ENCODE measurements around the gene MRPL9. TPM values are rescaled to one million over a fixed set of nuclear protein-coding genes. Genes with fewer than 3 reads are reported as not detected.

Gene MRPL9
- total and polyA plus RNA-seq, 7 experiments from 2014 or later = 77.0 to 168 (median 115) TPM

- H3K4me3 Mint-ChIP-seq = no peak overlapping the region
- Histone ChIP-seq H3K4me3 (ENCODE audit: low read length) (no peak overlapping the region), H3K27ac (ENCODE audit: low read depth, low read length) (no peak overlapping the region), H3K27me3 (ENCODE audit: control insufficient read depth in 2 of 2, insufficient read depth in 2 of 2, low read length in 2 of 2) (no peaks in the 10 kb centered on the region), H3K36me3 (ENCODE audit: control insufficient read depth in 2 of 3, insufficient read depth in 3 of 3, low read length in 3 of 3) (peaks cover 0 to 60% (median 5%) of the 10 kb centered on the region in 3 experiments), H3K4me1 (ENCODE audit: control insufficient read depth in 2 of 2, insufficient read depth in 2 of 2, low read length in 2 of 2) (no peaks in the 10 kb centered on the region), H3K9me3 (ENCODE audit: control insufficient read depth in 2 of 3, low read length in 3 of 3) (no peaks in the 10 kb centered on the region)
- no peak overlapping the region for H3K27ac Mint-ChIP-seq
- no peaks in the 10 kb centered on the region for H3K4me1 Mint-ChIP-seq
- CTCF ChIA-PET = no interaction called here
- H3K9me3 Mint-ChIP-seq = no peaks in the 10 kb centered on the region
- intact Hi-C loops (cut with micrococcal nuclease) = no loop called here
- ATAC-seq (no peak), DNase-seq (no peak)
- POLR2A ChIA-PET = interaction anchor here (0.9 kb wide), 1 partner anchor 10 kb away, joined by 3 read pairs; the partner anchor contains the start of gene TDRKH
- H3K27me3 Mint-ChIP-seq = no peaks in the 10 kb centered on the region
- H3K36me3 Mint-ChIP-seq = peaks cover 10 to 44% (median 15%) of the 10 kb centered on the region in 5 donors
These were observed 16.6 kb upstream of the MRPL9 start for GRCh38 chr1:151779852-151780251.

GRCh38 chr1:151777317-151777716, 14.0 kb upstream of the MRPL9 start:
- intact Hi-C loops (cut with micrococcal nuclease) = no loop called here
- DNase-seq = no peak
- POLR2A ChIA-PET = no interaction called here
- Histone ChIP-seq H3K36me3 (ENCODE audit: control insufficient read depth in 2 of 3, insufficient read depth in 3 of 3, low read length in 3 of 3) (peaks cover 0 to 70% (median 5%) of the 10 kb centered on the region in 3 experiments), H3K9me3 (ENCODE audit: control insufficient read depth in 2 of 3, low read length in 3 of 3) (no peaks in the 10 kb centered on the region), H3K27ac (ENCODE audit: low read depth, low read length) (no peak overlapping the region), H3K27me3 (ENCODE audit: control insufficient read depth in 2 of 2, insufficient read depth in 2 of 2, low read length in 2 of 2) (no peaks in the 10 kb centered on the region), H3K4me1 (ENCODE audit: control insufficient read depth in 2 of 2, insufficient read depth in 2 of 2, low read length in 2 of 2) (no peaks in the 10 kb centered on the region), H3K4me3 (ENCODE audit: low read length) (no peak overlapping the region)
- ATAC-seq = no peak
- H3K36me3 Mint-ChIP-seq = peaks cover 10 to 60% (median 15%) of the 10 kb centered on the region in 5 donors
- no peaks in the 10 kb centered on the region for H3K4me1 Mint-ChIP-seq
- CTCF ChIA-PET = no interaction called here
- no peak overlapping the region for H3K27ac Mint-ChIP-seq
- no peak overlapping the region for H3K4me3 Mint-ChIP-seq
- no peaks in the 10 kb centered on the region for H3K9me3 Mint-ChIP-seq
- no peaks in the 10 kb centered on the region for H3K27me3 Mint-ChIP-seq

GRCh38 chr1:151776665-151777062, 13.4 kb upstream of the MRPL9 start:
- no peak for DNase-seq
- Histone ChIP-seq H3K36me3 (ENCODE audit: control insufficient read depth in 2 of 3, insufficient read depth in 3 of 3, low read length in 3 of 3) (peaks cover 0 to 64% (median 5%) of the 10 kb centered on the region in 3 experiments), H3K4me3 (ENCODE audit: low read length) (no peak overlapping the region), H3K27me3 (ENCODE audit: control insufficient read depth in 2 of 2, insufficient read depth in 2 of 2, low read length in 2 of 2) (no peaks in the 10 kb centered on the region), H3K4me1 (ENCODE audit: control insufficient read depth in 2 of 2, insufficient read depth in 2 of 2, low read length in 2 of 2) (no peaks in the 10 kb centered on the region), H3K9me3 (ENCODE audit: control insufficient read depth in 2 of 3, low read length in 3 of 3) (no peaks in the 10 kb centered on the region), H3K27ac (ENCODE audit: low read depth, low read length) (no peak overlapping the region)
- H3K4me3 Mint-ChIP-seq = no peak overlapping the region
- intact Hi-C loops (cut with micrococcal nuclease) = no loop called here
- no peak for ATAC-seq
- H3K9me3 Mint-ChIP-seq = no peaks in the 10 kb centered on the region
- H3K27me3 Mint-ChIP-seq = no peaks in the 10 kb centered on the region
- peaks cover 10 to 60% (median 15%) of the 10 kb centered on the region in 5 donors for H3K36me3 Mint-ChIP-seq
- H3K4me1 Mint-ChIP-seq = no peaks in the 10 kb centered on the region
- ChIA-PET CTCF (no interaction called here), POLR2A (no interaction called here)
- no peak overlapping the region for H3K27ac Mint-ChIP-seq

DNA sequence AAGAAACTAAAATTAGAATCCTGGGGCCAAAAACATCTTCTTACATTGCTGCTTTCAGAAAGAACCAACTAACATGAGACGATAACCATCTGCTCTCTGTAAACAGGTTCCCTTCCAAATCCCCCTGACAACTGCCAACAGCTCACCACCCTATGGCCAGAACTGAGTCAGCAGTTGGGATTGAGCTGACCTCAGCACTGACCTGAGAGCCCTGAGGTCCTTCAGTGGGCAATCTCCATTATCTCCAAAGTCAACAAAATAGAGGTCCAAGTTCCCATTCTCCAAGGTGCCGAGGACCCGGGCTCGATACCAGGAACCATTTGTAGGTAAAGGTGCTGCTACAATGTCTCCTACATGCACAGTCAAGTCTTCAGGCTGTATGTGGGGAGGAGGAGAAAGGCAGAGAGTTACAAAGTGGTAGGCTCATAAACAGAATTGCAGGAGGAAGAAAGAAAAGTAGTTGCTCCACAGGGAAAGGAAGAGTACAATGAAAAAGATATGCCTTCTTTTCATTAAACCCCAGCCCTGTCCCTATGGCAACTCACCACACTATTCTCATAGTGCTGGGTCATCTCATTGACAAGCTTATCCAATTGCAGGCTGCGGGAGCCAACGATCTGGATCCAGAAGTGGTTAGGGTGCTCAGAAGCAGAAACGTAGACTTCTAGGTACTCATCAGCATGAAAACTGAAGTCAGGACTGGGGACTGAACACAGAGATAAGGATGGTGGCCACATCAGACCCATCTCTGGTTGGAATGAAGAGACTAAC, 12.8 kb upstream of the MRPL9 start:
- Histone ChIP-seq H3K4me1 (ENCODE audit: control insufficient read depth in 2 of 2, insufficient read depth in 2 of 2, low read length in 2 of 2) (no peaks in the 10 kb centered on the region), H3K27me3 (ENCODE audit: control insufficient read depth in 2 of 2, insufficient read depth in 2 of 2, low read length in 2 of 2) (no peaks in the 10 kb centered on the region), H3K4me3 (ENCODE audit: low read length) (no peak overlapping the region), H3K27ac (ENCODE audit: low read depth, low read length) (no peak overlapping the region), H3K9me3 (ENCODE audit: control insufficient read depth in 2 of 3, low read length in 3 of 3) (no peaks in the 10 kb centered on the region), H3K36me3 (ENCODE audit: control insufficient read depth in 2 of 3, insufficient read depth in 3 of 3, low read length in 3 of 3) (peaks cover 0 to 60% (median 5%) of the 10 kb centered on the region in 3 experiments)
- Mint-ChIP-seq H3K4me1 (no peaks in the 10 kb centered on the region), H3K27me3 (no peaks in the 10 kb centered on the region), H3K36me3 (peaks cover 7 to 55% (median 12%) of the 10 kb centered on the region in 5 donors), H3K27ac (no peak overlapping the region), H3K4me3 (no peak overlapping the region), H3K9me3 (no peaks in the 10 kb centered on the region)
- DNase-seq = no peak
- ATAC-seq = no peak
- POLR2A ChIA-PET = interaction anchor here (1.6 kb wide), 1 partner anchor 13 kb away, joined by 6 read pairs; the partner anchor contains the start of gene MRPL9
- CTCF ChIA-PET = no interaction called here
- intact Hi-C loops (cut with micrococcal nuclease) = no loop called here

DNA sequence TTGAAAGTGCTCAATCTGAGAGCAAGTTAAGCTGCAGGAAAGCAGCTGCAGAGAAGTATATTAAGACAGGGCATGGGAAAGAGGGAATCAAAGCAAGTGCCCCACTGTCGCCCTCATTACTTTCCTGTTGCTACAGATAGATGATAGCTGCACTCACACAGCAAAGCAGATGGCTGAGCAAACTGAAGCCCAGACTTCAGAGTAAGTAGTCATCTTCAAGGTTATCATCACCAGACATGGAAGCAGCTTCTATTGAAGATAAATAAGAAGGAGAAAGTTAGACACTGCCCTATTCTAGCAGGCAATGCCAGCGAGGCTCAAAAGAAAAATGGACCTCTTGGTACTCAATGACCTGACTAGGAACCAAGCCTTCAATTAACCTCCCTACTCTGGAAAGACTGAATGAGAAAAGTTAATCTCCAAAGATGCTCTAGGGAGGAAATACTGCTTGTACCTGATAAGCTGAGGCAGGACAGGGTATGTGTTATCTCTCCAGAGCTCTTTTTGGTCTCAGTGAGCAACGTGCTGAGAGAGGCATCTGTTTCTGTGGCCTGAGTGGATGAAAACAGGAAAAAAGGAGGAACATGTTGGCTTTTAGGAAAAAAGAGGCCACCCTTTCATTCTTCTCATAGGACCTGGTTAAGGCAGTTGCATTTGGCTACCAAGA, 11.1 kb upstream of the MRPL9 start:
- Mint-ChIP-seq H3K4me1 (no peaks in the 10 kb centered on the region), H3K27ac (no peak overlapping the region), H3K9me3 (no peaks in the 10 kb centered on the region), H3K36me3 (peaks cover 4 to 48% (median 12%) of the 10 kb centered on the region in 5 donors), H3K27me3 (no peaks in the 10 kb centered on the region), H3K4me3 (no peak overlapping the region)
- Histone ChIP-seq H3K4me3 (ENCODE audit: low read length) (no peak overlapping the region), H3K9me3 (ENCODE audit: control insufficient read depth in 2 of 3, low read length in 3 of 3) (no peaks in the 10 kb centered on the region), H3K27me3 (ENCODE audit: control insufficient read depth in 2 of 2, insufficient read depth in 2 of 2, low read length in 2 of 2) (no peaks in the 10 kb centered on the region), H3K4me1 (ENCODE audit: control insufficient read depth in 2 of 2, insufficient read depth in 2 of 2, low read length in 2 of 2) (no peaks in the 10 kb centered on the region), H3K27ac (ENCODE audit: low read depth, low read length) (no peak overlapping the region), H3K36me3 (ENCODE audit: control insufficient read depth in 2 of 3, insufficient read depth in 3 of 3, low read length in 3 of 3) (peaks cover 0 to 47% (median 0%) of the 10 kb centered on the region in 3 experiments)
- DNase-seq = no peak
- CTCF ChIA-PET = no interaction called here
- intact Hi-C loops (cut with micrococcal nuclease) = no loop called here
- no peak for ATAC-seq
- POLR2A ChIA-PET = interaction anchor here (0.6 to 1.6 kb wide), 2 partner anchors 11 kb away, joined by 4 to 6 read pairs; partner anchors contain the start of gene MRPL9

DNA sequence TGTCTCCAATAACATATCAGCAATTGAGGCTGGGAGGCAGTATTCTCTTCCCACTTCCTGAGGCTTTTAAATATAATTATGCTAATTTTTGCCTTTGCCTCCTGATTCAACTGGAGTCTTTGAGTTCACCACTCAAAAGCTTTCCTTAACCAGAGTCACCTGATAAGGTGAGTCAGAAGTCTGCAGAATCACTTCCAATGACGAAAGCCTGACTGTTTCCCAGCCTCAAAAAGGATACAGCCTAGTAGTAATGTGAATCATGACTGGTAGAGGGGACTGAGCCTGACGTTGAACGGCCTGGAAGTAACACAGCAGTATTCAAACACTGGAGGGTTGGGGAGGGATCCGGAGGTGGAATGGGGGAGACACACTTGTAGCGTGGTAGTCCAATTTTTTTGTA, 10.4 kb upstream of the MRPL9 start:
- POLR2A ChIA-PET = interaction anchor here (2.0 kb wide), 1 partner anchor 10 kb away, joined by 6 read pairs; the partner anchor contains the start of gene MRPL9
- no peak overlapping the region for H3K4me3 ChIP-seq (ENCODE audit: low read length)
- no peaks in the 10 kb centered on the region for H3K27me3 Mint-ChIP-seq
- peaks cover 0 to 40% (median 0%) of the 10 kb centered on the region in 3 experiments for H3K36me3 ChIP-seq (ENCODE audit: control insufficient read depth in 2 of 3, insufficient read depth in 3 of 3, low read length in 3 of 3)
- H3K27ac ChIP-seq (ENCODE audit: low read depth, low read length) = no peak overlapping the region
- no peaks in the 10 kb centered on the region for H3K9me3 ChIP-seq (ENCODE audit: control insufficient read depth in 2 of 3, low read length in 3 of 3)
- intact Hi-C loops (cut with micrococcal nuclease) = no loop called here
- DNase-seq (no peak), ATAC-seq (no peak)
- peaks cover 0 to 41% (median 6%) of the 10 kb centered on the region in 5 donors for H3K36me3 Mint-ChIP-seq
- no peaks in the 10 kb centered on the region for H3K9me3 Mint-ChIP-seq
- H3K27me3 ChIP-seq (ENCODE audit: control insufficient read depth in 2 of 2, insufficient read depth in 2 of 2, low read length in 2 of 2) = no peaks in the 10 kb centered on the region
- CTCF ChIA-PET = no interaction called here
- H3K27ac Mint-ChIP-seq = peak overlapping the region in 1 of 9 donors; percentile 10
- no peak overlapping the region for H3K4me3 Mint-ChIP-seq
- H3K4me1 Mint-ChIP-seq = no peaks in the 10 kb centered on the region
- no peaks in the 10 kb centered on the region for H3K4me1 ChIP-seq (ENCODE audit: control insufficient read depth in 2 of 2, insufficient read depth in 2 of 2, low read length in 2 of 2)

All from naive thymus-derived CD4-positive, alpha-beta T cell (primary cell).